ENCODE data around the gene SPC25.

GRCh38 chr2:168915441-168916330, 25.5 kb upstream of the SPC25 start:
- no peak for TF ChIP-seq REST (IDR thresholded peaks at IDR 0.05)
- no peak for TF ChIP-seq CTCF (IDR thresholded peaks at IDR 0.05; ENCODE audit: low read depth, low read length, missing input control)
- TF ChIP-seq JUND (IDR thresholded peaks at IDR 0.05) = no peak
- no peak for TF ChIP-seq FOXA1 (IDR thresholded peaks at IDR 0.05)
